Kidney capillary endothelial cell (primary cell): ENCODE measurements around the gene ATP8A2.

Source experiments
- DNase-seq: peaks from one replicate; pipeline ENCODE4 v3.0.0-alpha.2; 2018; ENCODE audit warnings: low spot score

The ATP8A2 gene

GRCh38 chr13:25630329-25630900, 258.6 kb downstream of the ATP8A2 start:
- DNase-seq, result no peak

GRCh38 chr13:25632166-25632888, 260.6 kb downstream of the ATP8A2 start:
- DNase-seq, result no peak

GRCh38 chr13:25633093-25633492, 261.3 kb downstream of the ATP8A2 start:
- no peak for DNase-seq

GRCh38 chr13:25645681-25646080, 273.9 kb downstream of the ATP8A2 start:
- DNase-seq, result no peak

DNA sequence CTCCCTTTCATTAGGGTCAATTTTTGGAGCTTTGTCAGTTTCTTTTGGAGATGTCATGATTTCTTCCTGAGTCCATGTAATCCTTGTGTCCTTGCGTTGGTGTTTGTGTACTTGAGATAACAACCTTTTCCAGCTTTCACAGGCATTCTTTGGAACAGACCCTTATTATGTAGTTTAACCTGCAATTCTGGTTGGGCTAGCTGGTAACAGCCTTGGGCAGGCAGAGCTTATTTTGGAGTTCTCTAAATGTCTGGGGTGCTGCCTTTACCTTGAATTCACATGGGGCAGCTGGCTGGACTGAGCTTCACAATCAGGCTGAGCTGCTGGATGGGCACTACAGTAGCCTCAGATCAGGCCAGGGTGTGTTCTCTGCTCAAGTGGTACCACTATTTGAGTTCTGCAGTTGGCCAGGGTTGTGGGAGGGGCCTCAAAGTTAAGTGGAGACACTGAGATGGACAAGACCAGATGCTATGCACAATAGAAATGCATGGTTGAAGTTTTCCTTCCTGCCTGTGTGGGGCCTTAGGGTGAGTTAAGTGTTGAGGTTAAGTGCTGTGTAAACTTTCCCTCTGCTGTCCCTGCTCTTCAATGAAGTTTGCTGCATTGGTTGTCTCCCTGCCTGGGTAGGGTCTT, 277.3 kb downstream of the ATP8A2 start:
- DNase-seq, result no peak

DNA sequence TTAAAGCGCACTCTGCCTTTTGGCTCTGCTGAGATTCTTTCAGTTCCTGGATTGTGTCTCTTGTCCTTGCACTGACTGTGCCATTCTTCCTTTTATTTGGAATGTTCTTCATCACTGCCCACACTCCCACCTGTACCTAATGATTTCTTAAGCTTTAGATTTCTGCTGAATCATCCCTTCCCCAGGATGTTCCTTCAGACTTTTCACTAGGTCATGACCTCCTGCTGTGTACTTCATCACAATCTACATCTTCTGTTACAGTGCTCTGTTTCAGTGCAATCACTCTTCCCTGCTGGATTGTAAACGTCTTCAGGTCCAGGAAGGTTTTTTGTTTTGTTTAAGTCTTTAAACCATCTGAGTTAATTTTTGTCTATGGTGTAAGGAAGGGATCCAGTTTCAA, 281.0 kb downstream of the ATP8A2 start:
- no peak for DNase-seq

- DNase-seq, result no peak
Observed at GRCh38 chr13:25654322-25654721, 282.5 kb downstream of the ATP8A2 start.

DNA sequence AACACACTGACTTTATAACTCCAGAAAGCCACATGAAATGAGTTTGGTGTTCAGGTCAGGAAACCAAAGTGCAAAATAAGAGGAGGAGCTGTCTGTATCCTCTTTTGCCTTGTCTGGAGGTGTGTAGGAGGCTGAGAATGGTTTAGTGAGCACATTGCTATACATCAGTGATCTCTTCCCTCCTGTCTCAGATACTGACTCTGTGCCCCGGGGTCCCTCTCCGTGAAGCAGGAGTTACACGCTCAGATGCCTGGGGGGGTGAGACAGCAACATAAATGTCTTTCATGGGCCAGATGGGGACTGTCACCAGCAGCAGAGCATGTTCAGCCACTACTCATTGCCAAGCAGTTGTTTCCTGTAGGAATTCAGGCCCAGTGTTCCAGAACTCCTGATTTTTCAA, 285.4 kb downstream of the ATP8A2 start:
- no peak for DNase-seq

DNA sequence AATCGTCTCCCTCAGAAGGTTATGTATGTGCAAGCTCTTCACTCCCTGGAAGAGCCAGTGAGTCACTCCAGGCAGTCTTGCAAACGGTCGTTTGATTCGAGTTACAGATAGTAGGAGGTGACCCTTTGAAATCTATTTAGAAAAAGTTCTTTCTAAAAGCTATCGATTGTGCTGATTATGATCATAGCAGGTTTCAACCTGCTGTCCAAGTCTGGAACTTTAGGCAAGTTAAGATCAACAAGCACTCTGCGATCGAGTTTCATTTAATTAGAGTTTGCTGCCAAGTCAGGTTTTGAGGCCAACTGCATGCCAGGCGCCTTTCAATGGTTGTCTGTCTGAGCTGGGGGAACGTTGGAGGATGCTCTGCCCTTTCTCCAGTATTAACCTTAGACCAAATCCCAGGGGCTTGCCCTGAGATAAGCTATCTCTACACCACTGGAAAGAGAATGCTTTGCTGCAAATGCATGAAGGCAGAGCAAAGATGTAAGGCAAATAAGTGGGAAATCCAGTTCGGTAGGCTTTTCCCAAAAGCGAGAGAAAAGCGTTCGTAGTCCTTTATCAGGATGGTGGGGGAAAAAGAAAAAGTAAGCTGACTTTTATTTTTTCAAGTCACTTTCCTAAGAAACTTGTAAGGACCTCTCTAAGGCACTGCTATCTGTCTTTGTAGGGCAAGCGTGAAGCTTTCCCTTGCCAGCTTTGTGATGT, 287.5 kb downstream of the ATP8A2 start:
- DNase-seq, result no peak

- DNase-seq, result no peak
Observed at GRCh38 chr13:25660996-25661395, 289.2 kb downstream of the ATP8A2 start.

GRCh38 chr13:25662516-25662915, 290.7 kb downstream of the ATP8A2 start:
- DNase-seq, result no peak

DNA sequence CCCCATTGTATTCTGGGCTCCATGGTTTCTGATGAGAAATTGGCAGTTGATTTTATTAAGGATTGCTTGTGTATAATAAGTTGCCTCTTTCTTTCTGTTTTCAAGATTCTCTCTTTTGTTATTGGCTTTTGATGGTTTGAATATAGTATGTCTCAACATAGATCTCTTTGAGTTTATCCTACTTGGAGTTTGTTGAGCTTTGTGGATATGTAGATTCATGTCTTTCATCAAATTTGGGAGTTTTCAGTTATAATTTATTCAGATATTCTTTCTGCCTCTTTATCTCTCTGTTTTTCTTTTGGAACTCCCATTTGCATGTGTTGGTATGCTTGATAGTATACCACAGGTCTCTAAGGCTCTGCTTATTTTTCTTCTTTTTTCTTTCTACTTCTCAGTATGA, 296.6 kb downstream of the ATP8A2 start:
- DNase-seq, result no peak

DNA sequence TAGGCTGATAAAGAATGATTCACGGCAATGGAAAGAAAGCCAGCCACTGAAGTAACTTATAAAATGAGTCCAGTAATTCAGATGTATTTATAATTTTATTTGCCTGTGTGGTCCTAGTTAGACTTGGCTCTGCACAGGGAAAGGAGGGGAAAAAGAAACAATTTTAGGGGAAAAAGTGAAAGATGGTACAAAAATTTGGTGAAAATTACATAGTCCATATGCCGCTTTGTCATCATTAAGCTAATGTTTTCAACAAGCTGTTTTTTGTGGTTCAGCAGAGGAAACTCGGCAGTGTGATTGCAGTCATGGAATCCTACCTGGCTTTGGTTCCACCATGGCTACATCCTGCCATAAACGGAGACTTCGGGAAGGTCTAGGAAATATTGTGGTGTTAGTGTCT, 301.9 kb downstream of the ATP8A2 start:
- DNase-seq, result no peak

- no peak for DNase-seq
Observed at GRCh38 chr13:25674371-25674770, 302.6 kb downstream of the ATP8A2 start.

GRCh38 chr13:25675060-25675459, 303.3 kb downstream of the ATP8A2 start:
- DNase-seq, result no peak

- no peak for DNase-seq
Observed at GRCh38 chr13:25677956-25678355, 306.2 kb downstream of the ATP8A2 start.

- no peak for DNase-seq
Observed at GRCh38 chr13:25678398-25678797, 306.6 kb downstream of the ATP8A2 start.

DNA sequence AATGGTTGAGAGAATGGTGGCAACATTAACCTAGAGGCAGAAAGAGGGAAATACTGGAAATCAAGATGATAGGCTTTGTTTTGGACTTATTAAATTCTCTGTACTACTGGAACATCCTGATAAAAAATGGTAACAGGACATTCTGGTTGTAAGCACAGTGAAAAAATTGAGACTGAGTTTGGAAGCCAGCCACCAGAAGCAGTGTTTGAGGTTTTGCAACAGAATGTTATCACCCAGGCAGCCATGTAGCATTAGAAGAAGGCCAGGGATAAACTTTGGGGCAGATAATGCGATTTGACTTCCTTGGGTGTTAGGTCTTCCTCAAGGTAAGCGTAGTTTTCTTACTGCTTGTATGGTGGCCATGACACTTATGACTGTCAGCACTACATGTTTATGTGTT, 307.4 kb downstream of the ATP8A2 start:
- no peak for DNase-seq

DNA sequence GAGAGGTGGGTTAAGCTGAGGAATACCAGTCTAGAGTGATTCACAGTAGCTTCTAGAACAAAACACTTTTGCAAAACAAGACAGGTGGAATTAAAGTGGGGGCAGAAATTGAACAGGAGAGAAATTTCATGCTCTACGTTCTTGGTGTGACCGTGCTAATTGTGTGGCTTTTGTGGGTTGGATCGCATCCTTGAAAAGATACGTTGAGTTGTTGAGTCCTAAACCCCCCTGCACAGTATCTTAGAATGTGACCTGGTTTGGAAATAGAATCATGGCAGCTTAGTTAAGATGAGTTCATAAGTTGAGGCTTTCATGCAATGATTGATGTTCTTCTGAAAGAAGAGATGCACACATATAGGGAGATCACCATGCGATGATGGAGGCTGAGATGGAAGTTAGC, 308.2 kb downstream of the ATP8A2 start:
- no peak for DNase-seq

DNA sequence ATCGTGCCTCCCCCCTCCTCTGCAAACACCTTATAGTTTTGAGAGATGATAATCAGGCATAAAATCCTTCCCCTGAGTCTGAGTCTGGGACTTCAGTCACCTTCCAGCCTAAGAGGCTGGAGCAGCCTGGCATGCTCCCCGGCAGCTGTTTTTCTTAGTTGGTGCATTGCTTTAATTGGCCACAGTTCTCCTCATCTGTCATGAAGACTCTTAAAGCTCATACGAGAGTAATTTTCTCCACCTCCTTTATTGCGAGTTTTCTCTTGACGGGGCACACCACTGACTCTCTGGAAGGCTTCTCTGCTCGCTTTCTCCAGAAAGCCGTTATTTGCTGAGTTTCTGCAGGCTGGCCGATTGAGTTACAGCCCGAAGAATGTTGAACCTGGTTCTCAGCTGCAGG, 310.5 kb downstream of the ATP8A2 start:
- no peak for DNase-seq

DNA sequence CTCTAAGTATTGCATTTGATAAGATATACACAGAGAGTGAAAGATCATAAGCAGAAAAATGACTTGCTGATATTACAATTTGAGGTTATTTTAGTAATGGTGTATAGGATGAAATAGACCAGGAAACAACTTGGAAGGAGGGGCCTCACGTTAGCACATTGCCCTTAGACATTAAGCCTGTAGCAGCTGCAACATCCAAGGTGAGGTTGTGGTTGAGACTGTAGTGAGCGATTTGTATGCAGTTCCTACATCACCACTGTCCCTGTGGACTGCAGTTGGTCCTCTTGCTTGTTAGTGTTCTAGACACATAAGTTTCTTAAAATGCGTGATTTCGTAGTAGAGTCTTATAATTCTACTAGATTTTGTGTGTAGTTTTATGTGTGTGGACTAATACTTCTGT, 311.3 kb downstream of the ATP8A2 start:
- no peak for DNase-seq

DNA sequence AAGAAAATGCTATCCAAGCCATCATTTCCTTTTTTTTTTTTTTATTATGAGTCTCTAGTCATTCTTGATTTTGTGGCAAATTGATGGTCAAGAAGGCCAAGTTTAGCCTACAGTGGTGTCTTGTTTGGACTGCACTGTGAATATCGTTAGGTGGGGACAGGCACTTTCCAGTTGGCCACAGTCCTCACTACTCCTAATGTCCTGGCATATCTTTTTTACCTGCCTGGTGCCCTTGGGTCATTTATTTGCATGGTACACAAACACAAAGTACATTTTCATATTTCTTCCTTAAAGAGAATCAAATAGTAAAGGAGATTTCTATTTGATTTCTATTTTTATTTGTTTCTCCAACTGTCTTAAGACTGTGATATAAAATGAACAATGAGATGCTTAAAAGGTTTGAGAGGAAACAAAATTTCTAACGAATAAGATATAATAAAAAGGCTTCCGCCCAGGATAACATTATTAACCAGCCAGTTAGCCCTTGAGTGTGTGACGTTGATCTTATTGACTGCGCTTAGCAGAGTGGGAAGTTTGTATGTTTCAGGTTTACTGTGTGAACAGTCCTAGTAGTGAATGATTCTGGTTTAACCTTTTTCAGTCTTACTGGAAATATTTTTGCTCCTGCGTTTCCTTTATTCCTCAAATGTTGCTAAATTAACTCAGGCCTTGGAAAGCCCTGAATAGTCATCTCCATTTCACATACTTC, 312.0 kb downstream of the ATP8A2 start:
- DNase-seq, result no peak
